ENCODE measurements around the gene TOR4A.
"Not testable (repeated sequence)": the region's sequence is repeated elsewhere in the genome, so short reads cannot be mapped to it uniquely, and the experiment has no call there.

Gene TOR4A

GRCh38 chr9:137319011-137319738, 41.6 kb downstream of the TOR4A start:
- no peak for DNase-seq

- no peak for DNase-seq
These were observed 42.4 kb downstream of the TOR4A start for GRCh38 chr9:137319739-137320551.

- DNase-seq, result no peak
These were observed 43.2 kb downstream of the TOR4A start for GRCh38 chr9:137320555-137321384.

- DNase-seq, result no peak
These were observed 44.3 kb downstream of the TOR4A start for GRCh38 chr9:137321726-137322361.

GRCh38 chr9:137323531-137324331, 46.2 kb downstream of the TOR4A start:
- DNase-seq, result no peak

- DNase-seq, result no peak
These were observed 47.6 kb downstream of the TOR4A start for GRCh38 chr9:137325124-137325523.

GRCh38 chr9:137325799-137326198, 48.3 kb downstream of the TOR4A start:
- DNase-seq, result no peak

GRCh38 chr9:137326445-137327065, 49.0 kb downstream of the TOR4A start:
- DNase-seq, result no peak

- DNase-seq, result not testable (repeated sequence)
These were observed 50.4 kb downstream of the TOR4A start for GRCh38 chr9:137327641-137328550.

GRCh38 chr9:137329590-137329989, 52.1 kb downstream of the TOR4A start:
- DNase-seq, result not testable (repeated sequence)

- DNase-seq, result no peak
These were observed 53.2 kb downstream of the TOR4A start for GRCh38 chr9:137330689-137331088.

GRCh38 chr9:137331929-137332328, 54.4 kb downstream of the TOR4A start:
- no peak for DNase-seq
